ENCODE results near the gene RNF138. TPM values are rescaled to one million over a fixed set of nuclear protein-coding genes. Genes with fewer than 3 reads are reported as not detected.

Gene RNF138, protein sequence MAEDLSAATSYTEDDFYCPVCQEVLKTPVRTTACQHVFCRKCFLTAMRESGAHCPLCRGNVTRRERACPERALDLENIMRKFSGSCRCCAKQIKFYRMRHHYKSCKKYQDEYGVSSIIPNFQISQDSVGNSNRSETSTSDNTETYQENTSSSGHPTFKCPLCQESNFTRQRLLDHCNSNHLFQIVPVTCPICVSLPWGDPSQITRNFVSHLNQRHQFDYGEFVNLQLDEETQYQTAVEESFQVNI
- 39.1 TPM for total RNA-seq

DNA sequence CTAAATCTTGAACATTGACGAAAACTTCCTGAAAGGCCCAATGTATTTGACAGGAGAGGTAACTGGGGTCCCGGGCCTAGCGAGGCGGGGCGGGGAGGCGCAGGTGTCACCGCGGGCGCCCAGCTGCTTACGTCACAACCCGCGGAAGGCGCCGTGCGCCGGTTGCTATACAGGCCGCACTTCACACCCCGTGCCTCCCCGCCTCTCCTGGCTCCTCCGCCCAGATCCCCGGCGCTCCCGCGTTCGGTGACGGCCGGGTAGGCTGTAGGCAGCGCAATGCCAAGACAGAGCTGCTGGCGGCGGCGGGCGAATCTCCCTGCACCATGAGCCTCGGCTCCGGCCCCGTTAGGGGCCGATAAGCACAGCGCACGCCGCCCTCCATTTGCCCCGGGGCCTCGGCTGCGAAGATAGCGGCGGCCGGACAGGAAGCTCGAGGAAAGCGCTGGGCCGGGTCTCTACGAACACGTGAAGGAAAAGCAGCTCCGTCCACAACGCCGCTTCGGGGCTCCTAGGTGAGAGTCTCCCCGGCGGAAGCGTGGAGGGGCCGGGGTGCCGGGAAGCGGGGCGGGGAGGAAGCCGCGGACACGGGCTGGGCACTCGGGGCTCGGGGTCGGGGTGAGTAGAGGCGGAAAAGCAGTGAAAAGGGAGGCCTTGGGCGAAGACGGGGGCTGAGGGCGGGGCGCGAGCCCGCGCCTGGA is at the start of gene RNF138:
RNF138 (plus strand) TSS at position 151 of the 698 bp plus-strand sequence. CDS start 903 bp downstream, outside the sequence.
- Histone ChIP-seq H3K27me3 (ENCODE audit: control insufficient read depth in 3 of 3, insufficient read depth in 3 of 3, low read length in 3 of 3) (no peaks in the 10 kb centered on the region), H3K4me3 (ENCODE audit: low read length in 3 of 3) (peak within 1 kb of the TSS; percentile 86 to 97 (median 93)), H3K9me3 (ENCODE audit: control insufficient read depth in 3 of 3, low read length in 3 of 3) (no peaks in the 10 kb centered on the region), H3K4me1 (ENCODE audit: control insufficient read depth in 3 of 3, insufficient read depth in 3 of 3, low read length in 3 of 3) (peaks cover 0 to 23% (median 18%) of the 10 kb centered on the region in 3 donors), H3K36me3 (ENCODE audit: control insufficient read depth in 3 of 3, insufficient read depth in 3 of 3, low read length in 3 of 3) (no peaks in the 10 kb centered on the region), H3K9ac (ENCODE audit: low read depth in 1 of 3, low read length in 3 of 3) (peak within 1 kb of the TSS; percentile 90 to 97 (median 96)), H3K27ac (ENCODE audit: low read depth, low read length) (peak within 1 kb of the TSS; percentile 100)

DNA sequence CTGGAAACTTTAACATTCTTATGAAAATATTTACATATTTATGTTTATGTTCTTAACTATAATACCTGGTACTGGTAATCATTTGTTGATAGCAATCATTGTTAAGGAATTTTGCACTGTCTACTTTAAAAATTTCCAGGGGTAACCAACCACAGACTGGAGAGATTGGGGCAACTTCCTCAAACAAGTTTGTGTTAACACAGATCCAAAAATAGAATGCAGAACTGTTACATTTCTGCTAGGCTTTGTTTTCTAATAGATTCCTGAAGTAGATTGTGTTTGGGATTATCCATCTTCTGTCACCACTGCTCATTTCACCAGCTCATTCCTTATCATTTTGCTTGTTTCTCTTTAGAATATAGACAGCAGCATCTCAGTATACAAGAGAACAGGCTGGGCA is 49.3 kb upstream of the RNF138 start:
- H3K27ac ChIP-seq (ENCODE audit: low read depth, low read length), result no peak overlapping the region
- H3K4me3 ChIP-seq (ENCODE audit: low read length in 3 of 3), result no peak overlapping the region
- H3K9ac ChIP-seq (ENCODE audit: low read depth in 1 of 3, low read length in 3 of 3), result no peak overlapping the region
- no peaks in the 10 kb centered on the region for H3K4me1 ChIP-seq (ENCODE audit: control insufficient read depth in 3 of 3, insufficient read depth in 3 of 3, low read length in 3 of 3)
- H3K36me3 ChIP-seq (ENCODE audit: control insufficient read depth in 3 of 3, insufficient read depth in 3 of 3, low read length in 3 of 3), result peaks cover 0 to 7% (median 0%) of the 10 kb centered on the region in 3 donors
- H3K27me3 ChIP-seq (ENCODE audit: control insufficient read depth in 3 of 3, insufficient read depth in 3 of 3, low read length in 3 of 3), result no peaks in the 10 kb centered on the region
- H3K9me3 ChIP-seq (ENCODE audit: control insufficient read depth in 3 of 3, low read length in 3 of 3), result no peaks in the 10 kb centered on the region

DNA sequence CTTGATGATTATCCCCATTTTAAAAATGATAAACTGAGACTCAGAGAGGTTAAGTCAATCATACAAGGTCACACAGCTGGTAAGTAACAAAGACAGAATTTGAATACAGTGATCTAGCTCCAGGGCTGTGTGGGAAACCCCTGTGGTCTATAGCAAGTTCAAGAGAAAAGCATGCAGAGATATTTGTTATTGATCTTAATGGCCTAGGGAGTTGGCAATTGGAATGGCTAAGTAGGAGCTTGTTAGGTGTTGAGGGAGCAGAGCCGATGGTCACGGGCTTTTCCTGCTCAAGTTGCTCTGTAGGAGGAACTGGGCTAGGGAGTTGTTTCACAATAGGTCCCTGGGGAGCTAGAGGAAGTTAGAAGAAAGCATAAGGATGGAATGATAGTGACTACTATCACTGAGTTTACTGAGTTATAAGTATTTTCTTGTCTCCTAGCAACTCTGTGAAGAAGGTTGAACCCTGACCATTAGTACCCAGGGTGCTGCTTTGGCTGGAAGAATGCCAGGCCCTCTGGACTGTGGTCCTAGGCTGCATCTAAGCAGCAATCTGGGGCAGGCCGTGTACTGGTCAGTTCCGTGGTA is 43.1 kb upstream of the RNF138 start:
- Histone ChIP-seq H3K4me1 (ENCODE audit: control insufficient read depth in 3 of 3, insufficient read depth in 3 of 3, low read length in 3 of 3) (peaks cover 4 to 5% (median 4%) of the 10 kb centered on the region in 3 donors), H3K27ac (ENCODE audit: low read depth, low read length) (peak overlapping the region; percentile 48), H3K27me3 (ENCODE audit: control insufficient read depth in 3 of 3, insufficient read depth in 3 of 3, low read length in 3 of 3) (no peaks in the 10 kb centered on the region), H3K9me3 (ENCODE audit: control insufficient read depth in 3 of 3, low read length in 3 of 3) (no peaks in the 10 kb centered on the region), H3K4me3 (ENCODE audit: low read length in 3 of 3) (no peak overlapping the region), H3K36me3 (ENCODE audit: control insufficient read depth in 3 of 3, insufficient read depth in 3 of 3, low read length in 3 of 3) (no peaks in the 10 kb centered on the region), H3K9ac (ENCODE audit: low read depth in 1 of 3, low read length in 3 of 3) (no peak overlapping the region)

DNA sequence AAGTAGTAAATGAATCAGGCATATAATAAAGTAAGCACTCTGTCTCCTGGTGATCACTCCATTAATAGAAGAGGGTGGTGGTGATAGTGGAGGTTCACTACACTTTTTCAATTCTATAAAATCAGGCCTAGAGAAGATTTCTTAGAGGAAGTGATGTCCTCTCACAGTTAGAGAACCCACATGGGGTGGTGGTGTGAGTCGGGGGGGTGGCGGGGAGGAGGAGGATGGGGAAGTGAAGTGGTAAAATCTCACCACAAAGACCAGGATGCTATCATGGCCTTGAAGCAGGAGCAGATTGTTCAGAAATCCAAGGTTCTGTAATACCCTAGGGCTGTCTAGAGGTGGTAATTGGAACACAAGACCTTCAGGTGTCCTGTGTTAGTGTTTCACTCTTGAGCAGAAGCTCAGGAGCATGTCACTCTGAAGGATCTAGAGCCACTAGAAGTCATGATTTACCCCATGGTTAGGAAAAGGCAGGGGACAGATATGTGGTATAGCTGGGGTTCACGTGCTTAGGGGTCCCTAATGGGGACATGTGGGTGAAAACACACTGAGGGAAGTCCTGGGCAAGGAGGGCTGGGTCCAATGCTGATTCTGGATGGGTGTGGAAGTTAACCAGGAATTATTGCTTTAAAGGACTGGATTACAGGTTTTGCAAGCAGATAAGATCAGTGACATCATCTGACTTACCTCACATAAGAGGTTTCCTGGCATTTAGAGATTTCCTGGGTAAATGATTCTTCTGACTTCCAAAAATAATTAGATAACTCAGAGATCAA is 42.1 kb upstream of the RNF138 start:
- Histone ChIP-seq H3K9ac (ENCODE audit: low read depth in 1 of 3, low read length in 3 of 3) (no peak overlapping the region), H3K36me3 (ENCODE audit: control insufficient read depth in 3 of 3, insufficient read depth in 3 of 3, low read length in 3 of 3) (no peaks in the 10 kb centered on the region), H3K9me3 (ENCODE audit: control insufficient read depth in 3 of 3, low read length in 3 of 3) (no peaks in the 10 kb centered on the region), H3K4me1 (ENCODE audit: control insufficient read depth in 3 of 3, insufficient read depth in 3 of 3, low read length in 3 of 3) (peaks cover 4 to 5% (median 4%) of the 10 kb centered on the region in 3 donors), H3K4me3 (ENCODE audit: low read length in 3 of 3) (no peak overlapping the region), H3K27ac (ENCODE audit: low read depth, low read length) (no peak overlapping the region), H3K27me3 (ENCODE audit: control insufficient read depth in 3 of 3, insufficient read depth in 3 of 3, low read length in 3 of 3) (no peaks in the 10 kb centered on the region)

DNA sequence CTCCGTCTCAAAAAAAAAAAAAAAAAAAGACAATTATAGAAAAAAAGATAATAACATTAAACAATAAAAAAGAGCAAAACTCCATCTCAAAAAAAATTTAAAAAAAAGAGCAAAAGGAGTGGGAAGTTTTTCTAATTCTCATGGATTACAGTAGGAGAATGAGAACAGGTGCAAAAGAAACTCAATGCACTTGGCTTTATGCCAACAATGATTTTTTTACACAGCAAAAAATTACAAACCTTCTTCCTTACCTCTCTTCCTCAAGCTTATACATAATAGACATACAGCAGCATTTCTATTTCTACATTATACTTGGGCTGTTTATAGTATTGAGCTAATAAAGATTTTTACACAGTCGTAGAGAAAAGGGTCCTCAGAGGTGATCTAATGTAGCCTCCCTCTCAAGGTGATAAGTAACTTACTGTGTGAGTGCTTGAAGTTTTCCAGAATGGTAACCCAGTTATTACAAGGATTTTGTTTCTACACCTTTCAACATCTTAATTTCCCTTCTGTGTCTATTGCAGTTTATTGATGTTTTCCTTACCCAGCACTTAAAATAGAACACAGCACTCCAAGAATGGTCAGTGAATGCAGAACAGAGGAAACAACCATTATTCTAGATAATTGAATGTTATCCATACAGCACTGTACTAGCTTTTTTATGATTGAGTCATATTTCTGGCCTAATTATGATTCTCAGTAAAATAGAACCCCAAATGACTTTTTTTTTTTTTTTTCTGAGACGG is 34.9 kb upstream of the RNF138 start:
- Histone ChIP-seq H3K4me3 (ENCODE audit: low read length in 3 of 3) (no peak overlapping the region), H3K27ac (ENCODE audit: low read depth, low read length) (no peak overlapping the region), H3K9me3 (ENCODE audit: control insufficient read depth in 3 of 3, low read length in 3 of 3) (no peaks in the 10 kb centered on the region), H3K36me3 (ENCODE audit: control insufficient read depth in 3 of 3, insufficient read depth in 3 of 3, low read length in 3 of 3) (no peaks in the 10 kb centered on the region), H3K4me1 (ENCODE audit: control insufficient read depth in 3 of 3, insufficient read depth in 3 of 3, low read length in 3 of 3) (no peaks in the 10 kb centered on the region), H3K9ac (ENCODE audit: low read depth in 1 of 3, low read length in 3 of 3) (no peak overlapping the region), H3K27me3 (ENCODE audit: control insufficient read depth in 3 of 3, insufficient read depth in 3 of 3, low read length in 3 of 3) (no peaks in the 10 kb centered on the region)

DNA sequence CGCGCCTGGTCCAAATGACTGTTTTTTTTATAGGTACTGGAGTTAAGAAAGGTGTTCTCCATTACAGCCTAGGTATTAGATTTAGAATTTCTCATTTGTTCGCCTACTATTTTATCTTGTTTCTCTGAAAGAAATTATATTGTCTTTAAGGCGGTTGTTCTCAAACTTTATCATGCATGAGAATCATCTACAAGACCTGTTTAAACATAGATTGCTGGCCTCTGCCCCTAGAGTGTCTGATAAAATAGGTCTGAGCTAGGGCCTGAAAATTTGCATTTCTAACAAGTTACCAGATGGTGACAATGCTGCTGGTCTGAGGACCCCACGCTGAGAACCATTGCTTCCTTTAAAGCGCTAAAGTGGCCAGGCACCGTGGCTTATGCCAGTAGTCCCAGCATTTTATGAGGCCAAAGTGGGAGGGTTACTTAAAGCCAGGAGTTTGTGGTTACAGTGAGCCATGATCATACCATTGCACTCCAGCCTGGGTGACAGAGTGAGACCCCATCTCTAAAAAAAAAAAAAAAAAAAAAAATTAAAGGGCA is 34.0 kb upstream of the RNF138 start:
- no peak overlapping the region for H3K9ac ChIP-seq (ENCODE audit: low read depth in 1 of 3, low read length in 3 of 3)
- H3K4me3 ChIP-seq (ENCODE audit: low read length in 3 of 3), result no peak overlapping the region
- no peaks in the 10 kb centered on the region for H3K27me3 ChIP-seq (ENCODE audit: control insufficient read depth in 3 of 3, insufficient read depth in 3 of 3, low read length in 3 of 3)
- no peaks in the 10 kb centered on the region for H3K4me1 ChIP-seq (ENCODE audit: control insufficient read depth in 3 of 3, insufficient read depth in 3 of 3, low read length in 3 of 3)
- H3K36me3 ChIP-seq (ENCODE audit: control insufficient read depth in 3 of 3, insufficient read depth in 3 of 3, low read length in 3 of 3), result no peaks in the 10 kb centered on the region
- H3K9me3 ChIP-seq (ENCODE audit: control insufficient read depth in 3 of 3, low read length in 3 of 3), result no peaks in the 10 kb centered on the region
- no peak overlapping the region for H3K27ac ChIP-seq (ENCODE audit: low read depth, low read length)

DNA sequence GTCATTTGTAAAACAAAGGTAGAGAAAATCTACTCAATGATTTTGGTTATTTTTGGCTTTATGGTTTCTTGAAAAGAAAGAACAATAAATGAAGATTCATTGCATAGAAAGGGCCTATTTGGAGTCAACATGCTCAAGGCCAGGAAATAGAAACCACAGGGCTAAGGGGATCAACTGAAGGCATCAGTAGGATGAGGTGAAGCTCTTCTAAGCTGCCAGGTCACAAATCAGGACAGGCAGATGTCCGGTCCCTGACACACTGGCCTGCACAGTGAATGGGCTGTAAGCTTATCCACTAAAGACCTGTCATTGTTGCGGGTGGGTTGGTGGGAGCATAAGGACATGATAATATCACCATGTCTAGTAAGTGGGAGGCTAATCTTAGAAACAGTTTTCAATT is 31.6 kb upstream of the RNF138 start:
- Histone ChIP-seq H3K4me1 (ENCODE audit: control insufficient read depth in 3 of 3, insufficient read depth in 3 of 3, low read length in 3 of 3) (no peaks in the 10 kb centered on the region), H3K36me3 (ENCODE audit: control insufficient read depth in 3 of 3, insufficient read depth in 3 of 3, low read length in 3 of 3) (no peaks in the 10 kb centered on the region), H3K9me3 (ENCODE audit: control insufficient read depth in 3 of 3, low read length in 3 of 3) (no peaks in the 10 kb centered on the region), H3K4me3 (ENCODE audit: low read length in 3 of 3) (no peak overlapping the region), H3K27me3 (ENCODE audit: control insufficient read depth in 3 of 3, insufficient read depth in 3 of 3, low read length in 3 of 3) (no peaks in the 10 kb centered on the region), H3K9ac (ENCODE audit: low read depth in 1 of 3, low read length in 3 of 3) (no peak overlapping the region), H3K27ac (ENCODE audit: low read depth, low read length) (no peak overlapping the region)

DNA sequence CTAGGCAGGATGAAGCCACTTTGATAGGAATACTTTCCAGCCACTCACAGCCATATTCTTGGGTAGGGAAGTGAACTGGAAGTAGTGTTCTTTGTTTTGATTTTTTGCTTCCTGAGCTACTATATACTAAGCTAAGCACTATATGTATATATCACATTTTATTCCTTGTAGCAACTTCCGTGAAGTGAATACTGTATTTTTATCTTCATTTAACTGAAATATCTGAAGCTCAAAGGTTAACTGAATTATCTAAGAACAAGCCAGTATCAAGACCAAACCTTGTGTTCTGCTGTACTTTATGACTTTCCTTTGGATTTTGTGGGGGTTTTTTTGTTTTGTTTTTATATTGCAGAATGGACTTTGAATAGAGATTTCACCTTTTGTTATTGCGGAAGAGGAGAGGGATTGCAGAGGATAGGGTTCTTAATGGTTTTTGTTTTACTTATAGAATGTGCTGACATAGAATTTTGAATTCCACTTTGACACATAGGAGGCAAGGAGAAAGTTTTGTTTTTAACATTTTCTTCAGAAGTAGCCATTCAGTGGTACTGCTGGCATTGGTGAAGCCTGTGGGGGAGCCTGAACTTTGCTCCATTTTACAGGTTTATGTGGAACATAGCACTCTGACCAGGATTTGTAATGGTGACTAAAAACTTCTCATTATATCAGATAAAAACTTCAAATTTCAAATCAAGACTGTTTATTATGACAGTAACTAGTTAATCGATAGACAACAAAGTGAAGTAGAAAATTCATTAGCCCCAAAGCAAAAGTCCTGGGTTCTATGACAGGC is 24.1 kb upstream of the RNF138 start:
- no peak overlapping the region for H3K4me3 ChIP-seq (ENCODE audit: low read length in 3 of 3)
- no peaks in the 10 kb centered on the region for H3K4me1 ChIP-seq (ENCODE audit: control insufficient read depth in 3 of 3, insufficient read depth in 3 of 3, low read length in 3 of 3)
- no peaks in the 10 kb centered on the region for H3K36me3 ChIP-seq (ENCODE audit: control insufficient read depth in 3 of 3, insufficient read depth in 3 of 3, low read length in 3 of 3)
- H3K27ac ChIP-seq (ENCODE audit: low read depth, low read length), result no peak overlapping the region
- H3K9ac ChIP-seq (ENCODE audit: low read depth in 1 of 3, low read length in 3 of 3), result no peak overlapping the region
- no peaks in the 10 kb centered on the region for H3K27me3 ChIP-seq (ENCODE audit: control insufficient read depth in 3 of 3, insufficient read depth in 3 of 3, low read length in 3 of 3)
- H3K9me3 ChIP-seq (ENCODE audit: control insufficient read depth in 3 of 3, low read length in 3 of 3), result no peaks in the 10 kb centered on the region

DNA sequence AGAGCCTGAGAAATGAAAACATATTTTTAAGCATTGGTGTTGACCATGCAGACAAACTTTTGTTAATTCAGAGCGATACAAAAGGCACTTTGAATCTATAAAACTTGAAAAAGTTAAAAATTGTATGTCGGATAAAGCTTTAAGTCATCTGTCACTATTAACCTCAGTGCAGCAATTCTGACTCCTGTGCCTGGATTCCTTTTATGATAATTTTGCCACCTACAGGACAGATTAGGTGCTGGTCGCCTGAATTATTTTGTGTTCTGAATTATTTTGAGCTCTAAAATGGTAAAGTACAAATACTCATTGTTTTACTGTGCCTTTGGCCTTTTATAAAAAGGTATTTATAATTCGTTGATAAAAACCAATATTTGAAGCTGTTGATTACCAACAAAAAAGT is 19.4 kb upstream of the RNF138 start:
- H3K27me3 ChIP-seq (ENCODE audit: control insufficient read depth in 3 of 3, insufficient read depth in 3 of 3, low read length in 3 of 3), result no peaks in the 10 kb centered on the region
- no peak overlapping the region for H3K9ac ChIP-seq (ENCODE audit: low read depth in 1 of 3, low read length in 3 of 3)
- H3K9me3 ChIP-seq (ENCODE audit: control insufficient read depth in 3 of 3, low read length in 3 of 3), result no peaks in the 10 kb centered on the region
- H3K27ac ChIP-seq (ENCODE audit: low read depth, low read length), result no peak overlapping the region
- no peaks in the 10 kb centered on the region for H3K4me1 ChIP-seq (ENCODE audit: control insufficient read depth in 3 of 3, insufficient read depth in 3 of 3, low read length in 3 of 3)
- no peaks in the 10 kb centered on the region for H3K36me3 ChIP-seq (ENCODE audit: control insufficient read depth in 3 of 3, insufficient read depth in 3 of 3, low read length in 3 of 3)
- no peak overlapping the region for H3K4me3 ChIP-seq (ENCODE audit: low read length in 3 of 3)
